ENCODE results near the gene NOSIP.

NOSIP gene

GRCh38 chr19:49544154-49544553 lies 36.2 kb downstream of the NOSIP start:
- no peak for DNase-seq

GRCh38 chr19:49543032-49543431 lies 37.3 kb downstream of the NOSIP start:
- DNase-seq: no peak

GRCh38 chr19:49542446-49542845 lies 37.9 kb downstream of the NOSIP start:
- no peak for DNase-seq

- no peak for DNase-seq
Measured at GRCh38 chr19:49541914-49542313, 38.4 kb downstream of the NOSIP start.

- no peak for DNase-seq
Measured at GRCh38 chr19:49539192-49539952, 41.0 kb downstream of the NOSIP start.

- no peak for DNase-seq
Measured at GRCh38 chr19:49538643-49539042, 41.7 kb downstream of the NOSIP start.

GRCh38 chr19:49536921-49537462 lies 43.4 kb downstream of the NOSIP start:
- no peak for DNase-seq

GRCh38 chr19:49534632-49535385 lies 45.5 kb downstream of the NOSIP start:
- no peak for DNase-seq

- DNase-seq: peak; percentile 52
Measured at GRCh38 chr19:49533551-49534488, 46.5 kb downstream of the NOSIP start.

GRCh38 chr19:49530708-49531107 lies 49.6 kb downstream of the NOSIP start:
- DNase-seq: no peak

- no peak for DNase-seq
Measured at GRCh38 chr19:49528211-49528771, 52.1 kb downstream of the NOSIP start.

- DNase-seq: no peak
Measured at GRCh38 chr19:49524812-49525455, 55.4 kb downstream of the NOSIP start.

GRCh38 chr19:49520705-49521319 lies 59.5 kb downstream of the NOSIP start:
- DNase-seq: no peak

GRCh38 chr19:49518033-49518432 lies 62.3 kb downstream of the NOSIP start:
- DNase-seq: no peak

- DNase-seq: no peak
Measured at GRCh38 chr19:49515767-49516166, 64.6 kb downstream of the NOSIP start.

- no peak for DNase-seq
Measured at GRCh38 chr19:49514151-49514550, 66.2 kb downstream of the NOSIP start.

- DNase-seq: no peak
Measured at GRCh38 chr19:49513746-49514118, 66.6 kb downstream of the NOSIP start.

- DNase-seq: no peak
Measured at GRCh38 chr19:49512970-49513745, 67.2 kb downstream of the NOSIP start.

GRCh38 chr19:49507803-49508494 lies 72.4 kb downstream of the NOSIP start:
- no peak for DNase-seq

- peak; percentile 36 for DNase-seq
Measured at GRCh38 chr19:49506575-49507105, 73.7 kb downstream of the NOSIP start.

All from NCI-H226 (cell line).